PC-3 (cell line): ENCODE results near the gene FSTL3. TPM values are rescaled to one million over a fixed set of nuclear protein-coding genes. Genes with fewer than 3 reads are reported as not detected.
"Not testable (repeated sequence)": the region's sequence is repeated elsewhere in the genome, so short reads cannot be mapped to it uniquely, and the experiment has no call there.

ENCODE experiments used
- ATAC-seq: fragments of 200-7000 bp; cut with Tn5 transposase; 2 replicates; pipeline ENCODE4 v1.9.1; 2020; ENCODE audit warnings: mild to moderate bottlenecking, moderate library complexity
- BruUV-seq: library from RNA; stranded (reverse); fragments of 400-500 nt; replicated peaks from 2 replicates; lab custom pipeline; 2021; lab: Mats Ljungman, UMichigan
- CTCF ChIA-PET: fragments of 300-600 bp; sonication (Branson Sonifier 250); formaldehyde crosslinking; loops from one replicate; lab custom pipeline; 2022; ENCODE audit warnings: antibody characterized with exemption; lab: Charles Lee
- POLR2A ChIA-PET: fragments of 300-600 bp; sonication (Branson Sonifier 250); formaldehyde crosslinking; loops from one replicate; lab custom pipeline; 2022; ENCODE audit warnings: antibody characterized with exemption; ENCODE audit not compliant: unreplicated experiment; lab: Charles Lee
- DNase-seq: peaks from one replicate; pipeline ENCODE4 v3.0.0-alpha.2; 2015
- H2AFZ ChIP-seq: fragments of 300-600 bp; sonication (generic); 2 replicates; pipeline ENCODE4 v1.6.0; 2016; ENCODE audit warnings: antibody characterized with exemption, low read length
- H3F3A ChIP-seq: fragments of 300-600 bp; sonication (generic); one replicate; pipeline ENCODE4 v1.6.0; 2017; ENCODE audit warnings: antibody characterized with exemption, low read length, control low read depth, mild to moderate bottlenecking; ENCODE audit not compliant: unreplicated experiment
- H3K27ac ChIP-seq: fragments of 300-600 bp; sonication (generic); 2 replicates; pipeline ENCODE4 v1.5.1; 2016; ENCODE audit warnings: mild to moderate bottlenecking, low read length
- H3K27me3 ChIP-seq: fragments of 300-600 bp; sonication (generic); 2 replicates; pipeline ENCODE4 v1.6.1; 2016; ENCODE audit warnings: low read length, mixed read lengths
- H3K36me3 ChIP-seq: fragments of 300-600 bp; sonication (generic); 2 replicates; pipeline ENCODE4 v1.6.1; 2016; ENCODE audit warnings: low read depth, mixed run types, low read length, mixed read lengths
- H3K4me1 ChIP-seq: fragments of 300-600 bp; sonication (generic); 2 replicates; pipeline ENCODE4 v1.5.1; 2016; ENCODE audit warnings: low read length; ENCODE audit not compliant: insufficient read depth
- H3K4me2 ChIP-seq: fragments of 300-600 bp; sonication (generic); 2 replicates; pipeline ENCODE4 v1.6.0; 2016; ENCODE audit warnings: low read length
- H3K4me3 ChIP-seq: fragments of 300-600 bp; sonication (generic); 2 replicates; pipeline ENCODE4 v1.5.1; 2016; ENCODE audit warnings: mild to moderate bottlenecking, low read length, mixed read lengths
- H3K79me2 ChIP-seq: fragments of 300-600 bp; sonication (generic); 2 replicates; pipeline ENCODE4 v1.6.1; 2017; ENCODE audit warnings: low read length, mixed read lengths
- H3K9ac ChIP-seq: fragments of 300-600 bp; sonication (generic); 2 replicates; pipeline ENCODE4 v1.6.0; 2016; ENCODE audit warnings: mild to moderate bottlenecking, low read length
- H3K9me2 ChIP-seq: fragments of 300-600 bp; sonication (generic); replicated peaks from 2 replicates; pipeline ENCODE4 v1.6.1; 2016; ENCODE audit warnings: mixed run types, low read length, mixed read lengths
- H3K9me3 ChIP-seq: fragments of 300-600 bp; sonication (generic); 2 replicates; pipeline ENCODE4 v1.6.1; 2016; ENCODE audit warnings: low read length, mixed read lengths
- H4K20me1 ChIP-seq: fragments of 300-600 bp; sonication (generic); 2 replicates; pipeline ENCODE4 v1.6.1; 2016; ENCODE audit warnings: low read length, mixed read lengths
- CTCF ChIP-seq: fragments of 300-600 bp; sonication (generic); conservative IDR thresholded peaks from 2 replicates; pipeline ENCODE4 v1.5.1; 2017; ENCODE audit warnings: antibody characterized with exemption, low read depth, mild to moderate bottlenecking, low read length
- EZH2 ChIP-seq: fragments of 300-600 bp; sonication (generic); IDR thresholded peaks from one replicate; pipeline ENCODE4 v1.6.1; 2017; ENCODE audit warnings: antibody characterized with exemption, mild to moderate bottlenecking, low read length; ENCODE audit not compliant: unreplicated experiment
- EZH2phosphoT487 ChIP-seq: fragments of 300-600 bp; sonication (generic); IDR thresholded peaks from 2 replicates; pipeline ENCODE4 v1.6.1; 2018; ENCODE audit warnings: mild to moderate bottlenecking, antibody characterized with exemption, low read length, borderline replicate concordance
- intact Hi-C: fragments of 100-400 bp; cut with micrococcal nuclease; formaldehyde crosslinking; loops from 2 replicates; pipeline ENCODE4 v1.9.0; 2023
- total RNA-seq: library from RNA; depleted of rRNA; stranded (reverse); fragments of >200 nt; gene quantifications from 2 replicates; pipeline ENCODE4 v1.2.3, GENCODE V29; 2014

The FSTL3 gene
- total RNA-seq, 1 experiment from 2014 or later: 53.3 TPM

- H3K27ac ChIP-seq: no peak overlapping the region
- H3K9me2 ChIP-seq: no peaks in the 10 kb centered on the region
- TF ChIP-seq EZH2phosphoT487: no peak
- TF ChIP-seq CTCF: no peak
- no peak for TF ChIP-seq EZH2
- no TSS peak for BruUV-seq
- POLR2A ChIA-PET: no interaction called here
- no peaks in the 10 kb centered on the region for H3F3A ChIP-seq
- no peaks in the 10 kb centered on the region for H3K9me3 ChIP-seq
- DNase-seq: no peak
- no peak for ATAC-seq
- CTCF ChIA-PET: no interaction called here
- no peaks in the 10 kb centered on the region for H4K20me1 ChIP-seq
- intact Hi-C loops: no loop called here
- H3K27me3 ChIP-seq: no peaks in the 10 kb centered on the region
- no peak overlapping the region for H3K4me2 ChIP-seq
- H3K4me3 ChIP-seq: no peak overlapping the region
- no peaks in the 10 kb centered on the region for H3K36me3 ChIP-seq
- no peak overlapping the region for H3K9ac ChIP-seq
- H2AFZ ChIP-seq: no peak overlapping the region
- H3K4me1 ChIP-seq: no peaks in the 10 kb centered on the region
- no peaks in the 10 kb centered on the region for H3K79me2 ChIP-seq
Observed at GRCh38 chr19:690203-690602, 14.0 kb downstream of the FSTL3 start.

GRCh38 chr19:694481-695351 is 18.5 kb downstream of the FSTL3 start:
- no peak for ATAC-seq
- Histone ChIP-seq H4K20me1 (no peaks in the 10 kb centered on the region), H3K79me2 (no peaks in the 10 kb centered on the region), H3K9ac (no peak overlapping the region), H3K4me3 (no peak overlapping the region), H3F3A (no peaks in the 10 kb centered on the region), H3K27ac (no peak overlapping the region), H3K4me1 (no peaks in the 10 kb centered on the region), H3K4me2 (no peak overlapping the region), H3K36me3 (no peaks in the 10 kb centered on the region), H3K9me3 (no peaks in the 10 kb centered on the region), H2AFZ (no peak overlapping the region), H3K9me2 (no peaks in the 10 kb centered on the region), H3K27me3 (no peaks in the 10 kb centered on the region)
- POLR2A ChIA-PET: no interaction called here
- BruUV-seq: no TSS peak
- TF ChIP-seq EZH2phosphoT487 (no peak), EZH2 (no peak), CTCF (no peak)
- DNase-seq: no peak
- CTCF ChIA-PET: no interaction called here
- intact Hi-C loops: no loop called here

GRCh38 chr19:695352-695949 is 19.3 kb downstream of the FSTL3 start, which contains the start of gene PRSS57:
Gene PRSS57 (minus strand): TSS chr19:695452. CDS start chr19:695430, 22 bp downstream.
- Histone ChIP-seq H3K4me2 (no peak within 1 kb of the TSS), H3K79me2 (no peaks in the 10 kb centered on the region), H3K9me2 (no peaks in the 10 kb centered on the region), H4K20me1 (no peaks in the 10 kb centered on the region), H3K4me1 (no peaks in the 10 kb centered on the region), H3F3A (no peaks in the 10 kb centered on the region), H2AFZ (no peak within 1 kb of the TSS), H3K36me3 (no peaks in the 10 kb centered on the region), H3K9me3 (no peaks in the 10 kb centered on the region), H3K4me3 (no peak within 1 kb of the TSS), H3K27ac (no peak within 1 kb of the TSS), H3K27me3 (no peaks in the 10 kb centered on the region), H3K9ac (no peak within 1 kb of the TSS)
- ATAC-seq: no peak
- CTCF ChIA-PET: no interaction called here
- BruUV-seq: no TSS peak
- TF ChIP-seq CTCF: no peak
- no peak for TF ChIP-seq EZH2
- no peak for TF ChIP-seq EZH2phosphoT487
- intact Hi-C loops: no loop called here
- POLR2A ChIA-PET: no interaction called here
- no peak for DNase-seq

GRCh38 chr19:698529-698928 is 22.3 kb downstream of the FSTL3 start:
- H3K79me2 ChIP-seq, H2AFZ ChIP-seq, ATAC-seq, H3F3A ChIP-seq, H3K4me3 ChIP-seq, H3K4me2 ChIP-seq, H3K9me3 ChIP-seq, POLR2A ChIA-PET, DNase-seq, H3K9ac ChIP-seq, BruUV-seq, H4K20me1 ChIP-seq, CTCF ChIA-PET, H3K27me3 ChIP-seq, H3K27ac ChIP-seq, intact Hi-C loops, H3K4me1 ChIP-seq, H3K36me3 ChIP-seq, H3K9me2 ChIP-seq: not testable (repeated sequence)
